HUES64 (cell line): ENCODE results near the gene STARD3NL.
"Not testable (repeated sequence)": the region's sequence is repeated elsewhere in the genome, so short reads cannot be mapped to it uniquely, and the experiment has no call there.

Experiments used
- H3K27ac ChIP-seq: 2 replicates; pipeline ENCODE4 v1.7.0; 2013; ENCODE audit warnings: low read depth, low read length, inconsistent platforms
- H3K27me3 ChIP-seq: 2 replicates; pipeline ENCODE4 v1.6.1; 2013; ENCODE audit warnings: mild to moderate bottlenecking, low read length; ENCODE audit not compliant: insufficient read depth
- H3K36me3 ChIP-seq: 2 replicates; pipeline ENCODE4 v1.6.1; 2013; ENCODE audit warnings: mild to moderate bottlenecking, low read length; ENCODE audit not compliant: insufficient read depth
- H3K4me1 ChIP-seq: 2 replicates; pipeline ENCODE4 v1.6.1; 2013; ENCODE audit warnings: mild to moderate bottlenecking, low read length, moderate library complexity; ENCODE audit not compliant: insufficient read depth
- H3K4me3 ChIP-seq: 2 replicates; pipeline ENCODE4 v1.5.1; 2013; ENCODE audit warnings: mild to moderate bottlenecking, low read length, moderate library complexity
- H3K9ac ChIP-seq: 2 replicates; pipeline ENCODE4 v1.6.1; 2013; ENCODE audit warnings: mild to moderate bottlenecking, low read depth, low read length
- H3K9me3 ChIP-seq: 2 replicates; pipeline ENCODE4 v1.6.1; 2013; ENCODE audit warnings: low read depth, low read length; ENCODE audit not compliant: insufficient read depth
- whole genome bisulfite sequencing: fragments of 150-250, 120-280 bp; methylation state at CpG from one replicate; pipeline ENCODE4 v1.1.7; 2013; ENCODE audit warnings: missing lambda C conversion rate; 5-methylcytosine and 5-hydroxymethylcytosine counted together

Gene STARD3NL

DNA sequence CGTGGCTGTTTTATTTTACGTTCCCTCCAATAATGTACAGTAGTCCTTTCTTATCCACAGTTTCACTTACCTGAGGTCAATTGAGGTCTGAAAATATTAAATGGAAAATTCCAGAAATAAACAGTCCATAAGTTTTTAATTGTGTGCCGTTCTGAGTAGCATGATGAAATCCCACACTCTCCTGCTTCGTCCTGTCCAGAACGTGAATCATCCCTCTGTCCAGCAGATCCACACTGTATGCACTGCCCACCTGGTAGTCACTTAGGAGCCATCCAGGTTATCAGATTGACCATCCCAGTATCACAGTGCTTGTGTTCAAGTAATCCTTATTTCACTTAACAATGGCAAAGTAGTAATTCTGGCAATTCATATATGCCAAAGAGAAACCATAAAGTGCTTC is 46.3 kb downstream of the STARD3NL start:
- Histone ChIP-seq H3K27me3 (no peaks in the 10 kb centered on the region), H3K9ac (no peak overlapping the region), H3K9me3 (no peaks in the 10 kb centered on the region), H3K36me3 (peaks cover 63% of the 10 kb centered on the region), H3K27ac (no peak overlapping the region), H3K4me1 (peaks cover 5% of the 10 kb centered on the region; the same call in 1 of the 2 replicates), H3K4me3 (no peak overlapping the region)
- WGBS, result 97% methylated on average over 3 of the region's 5 CpGs

DNA sequence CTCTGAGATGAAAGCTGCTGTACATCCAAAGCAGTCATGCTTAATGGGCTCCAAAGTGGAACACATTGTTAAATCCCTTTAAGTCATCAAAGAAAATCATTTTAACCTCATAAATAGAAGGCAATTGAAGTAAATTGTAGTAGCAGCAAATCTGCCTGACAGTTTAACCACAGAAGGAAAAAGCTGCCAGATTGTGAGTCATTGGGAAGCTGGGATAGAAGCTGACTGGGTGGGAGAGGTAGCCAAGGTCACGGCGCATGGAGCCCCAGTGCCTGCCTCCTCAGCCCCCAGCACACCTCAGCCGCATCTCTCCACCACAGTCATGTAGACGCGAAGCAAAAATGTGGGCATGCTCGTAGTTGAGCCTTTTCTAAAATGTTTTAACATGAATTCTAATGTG is 51.3 kb downstream of the STARD3NL start:
- no peaks in the 10 kb centered on the region for H3K9me3 ChIP-seq
- peaks cover 5% of the 10 kb centered on the region; the same call in 1 of the 2 replicates for H3K4me1 ChIP-seq
- WGBS, result 94% methylated on average over 6 of the region's 6 CpGs
- H3K4me3 ChIP-seq, result no peak overlapping the region
- H3K27ac ChIP-seq, result no peak overlapping the region
- H3K27me3 ChIP-seq, result no peaks in the 10 kb centered on the region
- peaks cover 32% of the 10 kb centered on the region for H3K36me3 ChIP-seq
- H3K9ac ChIP-seq, result no peak overlapping the region

DNA sequence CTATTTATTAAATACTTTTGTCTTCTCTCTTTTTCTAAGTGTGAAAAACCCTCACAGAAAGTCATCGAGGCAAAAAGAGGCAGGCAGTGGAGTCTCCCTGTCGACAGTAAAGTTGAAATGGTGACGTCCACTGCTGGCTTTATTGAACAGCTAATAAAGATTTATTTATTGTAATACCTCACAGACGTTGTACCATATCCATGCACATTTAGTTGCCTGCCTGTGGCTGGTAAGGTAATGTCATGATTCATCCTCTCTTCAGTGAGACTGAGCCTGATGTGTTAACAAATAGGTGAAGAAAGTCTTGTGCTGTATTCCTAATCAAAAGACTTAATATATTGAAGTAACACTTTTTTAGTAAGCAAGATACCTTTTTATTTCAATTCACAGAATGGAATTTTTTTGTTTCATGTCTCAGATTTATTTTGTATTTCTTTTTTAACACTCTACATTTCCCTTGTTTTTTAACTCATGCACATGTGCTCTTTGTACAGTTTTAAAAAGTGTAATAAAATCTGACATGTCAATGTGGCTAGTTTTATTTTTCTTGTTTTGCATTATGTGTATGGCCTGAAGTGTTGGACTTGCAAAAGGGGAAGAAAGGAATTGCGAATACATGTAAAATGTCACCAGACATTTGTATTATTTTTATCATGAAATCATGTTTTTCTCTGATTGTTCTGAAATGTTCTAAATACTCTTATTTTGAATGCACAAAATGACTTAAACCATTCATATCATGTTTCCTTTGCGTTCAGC is 52.0 kb downstream of the STARD3NL start:
- peaks cover 5% of the 10 kb centered on the region; the same call in 1 of the 2 replicates for H3K4me1 ChIP-seq
- 100% methylated on average over 3 of the region's 6 CpGs for WGBS
- H3K36me3 ChIP-seq, result peaks cover 26% of the 10 kb centered on the region
- H3K4me3 ChIP-seq, result no peak overlapping the region
- H3K9me3 ChIP-seq, result no peaks in the 10 kb centered on the region
- H3K27me3 ChIP-seq, result no peaks in the 10 kb centered on the region
- H3K27ac ChIP-seq, result no peak overlapping the region
- H3K9ac ChIP-seq, result no peak overlapping the region

DNA sequence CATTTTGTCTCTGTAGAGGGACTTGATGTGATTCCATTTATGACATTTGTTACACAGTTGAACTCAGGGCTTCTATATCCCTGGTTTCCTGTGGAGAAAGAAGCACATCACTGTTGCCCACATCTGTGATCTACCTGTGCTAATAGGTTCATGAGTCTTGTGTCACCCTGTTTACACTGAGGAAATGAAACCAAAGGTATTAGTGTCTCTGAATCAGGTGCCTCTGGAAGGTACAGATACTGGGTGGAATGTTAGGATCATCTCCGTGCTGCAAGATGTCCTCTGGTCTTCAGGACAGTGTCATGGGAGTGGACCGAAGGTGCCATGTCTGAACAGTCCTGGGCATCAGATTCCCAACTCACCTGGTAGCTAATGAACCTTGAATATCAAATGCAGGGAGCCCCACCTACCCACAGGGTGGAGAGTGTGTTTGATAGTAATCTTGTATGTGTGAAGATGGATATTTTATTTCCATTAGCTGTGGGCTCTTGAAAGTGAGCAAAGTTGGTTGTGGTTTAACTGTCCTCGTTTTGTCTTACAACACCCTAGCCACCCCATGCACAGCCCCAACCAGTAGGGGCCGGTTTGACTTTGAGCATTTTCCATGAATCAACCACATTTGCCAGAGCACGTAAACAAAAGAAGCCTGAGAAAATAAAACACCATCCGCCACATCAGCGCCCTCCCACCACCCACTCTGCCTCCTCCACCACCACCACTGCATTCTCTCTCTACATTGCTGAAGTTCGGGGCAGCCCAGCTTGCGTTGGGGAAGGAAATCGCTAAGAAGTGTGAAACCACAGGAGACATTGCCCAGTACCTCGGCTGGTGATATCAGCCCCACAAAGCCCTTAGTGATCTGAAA is 54.7 kb downstream of the STARD3NL start:
- H3K9ac ChIP-seq, result no peak overlapping the region
- peaks cover 5% of the 10 kb centered on the region; the same call in 1 of the 2 replicates for H3K4me1 ChIP-seq
- H3K27me3 ChIP-seq, result no peaks in the 10 kb centered on the region
- no peak overlapping the region for H3K4me3 ChIP-seq
- H3K9me3 ChIP-seq, result no peaks in the 10 kb centered on the region
- H3K27ac ChIP-seq, result no peak overlapping the region
- H3K36me3 ChIP-seq, result peaks cover 26% of the 10 kb centered on the region
- 90% methylated on average over 11 of the region's 11 CpGs for WGBS

DNA sequence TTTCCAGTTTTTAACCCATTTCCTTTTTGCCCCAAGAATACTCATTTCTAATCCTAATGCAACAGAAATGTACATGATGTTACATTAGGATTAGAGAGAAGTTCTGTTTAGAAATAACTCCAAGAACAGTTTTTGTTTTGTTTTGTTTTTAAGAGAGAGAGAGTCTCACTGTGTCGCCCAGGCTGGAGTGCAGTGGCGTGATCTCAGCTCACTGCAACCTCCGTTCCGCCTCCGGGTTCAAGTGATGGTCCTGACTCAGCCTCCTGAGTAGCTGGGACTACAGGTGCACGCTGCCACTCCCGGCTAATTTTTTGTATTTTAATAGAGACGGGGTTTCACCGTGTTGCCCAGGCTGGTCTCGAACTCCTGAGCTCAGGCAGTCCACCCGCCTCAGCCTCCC is 56.7 kb downstream of the STARD3NL start:
- WGBS, result 97% methylated on average over 11 of the region's 11 CpGs
- not testable (repeated sequence) for H3K9me3 ChIP-seq, H3K27me3 ChIP-seq, H3K4me1 ChIP-seq, H3K4me3 ChIP-seq, H3K36me3 ChIP-seq, H3K27ac ChIP-seq, H3K9ac ChIP-seq

DNA sequence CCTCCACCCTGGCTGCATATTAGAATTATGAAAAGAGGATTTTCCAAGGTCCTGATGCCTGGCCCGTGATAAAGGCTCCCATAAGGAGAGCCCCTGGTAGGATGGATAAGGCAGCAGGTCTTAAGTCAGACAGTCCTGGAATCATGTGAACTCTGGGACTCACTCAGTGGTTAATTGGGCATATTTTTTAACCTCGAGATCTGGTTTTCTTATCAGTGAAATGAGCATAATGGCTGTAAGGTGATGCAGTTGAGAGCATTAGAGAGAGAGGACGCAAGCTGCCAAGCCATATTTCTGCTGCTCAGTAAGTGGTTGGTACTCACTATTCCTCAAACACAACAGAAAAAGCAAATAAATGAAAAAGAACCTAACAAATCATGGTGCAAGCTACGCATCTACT is 57.6 kb downstream of the STARD3NL start:
- Histone ChIP-seq H3K27me3 (no peaks in the 10 kb centered on the region), H3K36me3 (0 out of 2 replicates have a peak, but pooled peaks cover under 1% of the 10 kb centered on the region), H3K4me1 (no peaks in the 10 kb centered on the region), H3K9me3 (no peaks in the 10 kb centered on the region), H3K4me3 (no peak overlapping the region), H3K27ac (no peak overlapping the region), H3K9ac (no peak overlapping the region)
- 90% methylated on average over 4 of the region's 4 CpGs for WGBS

DNA sequence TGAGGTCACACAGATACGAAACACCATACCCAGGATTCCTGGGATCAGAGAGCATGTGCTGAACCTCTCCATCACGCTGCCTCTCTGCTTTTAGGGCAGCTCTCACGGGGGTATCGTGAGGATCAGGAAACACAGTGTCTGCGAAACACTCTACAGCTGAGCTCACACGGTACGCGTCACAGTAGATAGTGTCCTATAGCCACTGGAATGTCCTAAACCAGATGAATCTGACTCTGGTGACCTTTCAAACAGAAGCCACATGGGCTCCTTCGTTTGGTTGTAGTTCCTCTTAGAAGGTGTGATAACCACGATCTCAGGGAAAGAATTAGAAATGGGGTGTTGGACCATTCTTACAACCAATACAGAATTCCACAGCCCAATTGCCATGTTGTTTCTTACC is 61.1 kb downstream of the STARD3NL start:
- WGBS, result 94% methylated on average over 9 of the region's 10 CpGs
- H3K36me3 ChIP-seq, H3K9me3 ChIP-seq, H3K4me1 ChIP-seq, H3K27me3 ChIP-seq, H3K4me3 ChIP-seq, H3K9ac ChIP-seq, H3K27ac ChIP-seq: not testable (repeated sequence)

DNA sequence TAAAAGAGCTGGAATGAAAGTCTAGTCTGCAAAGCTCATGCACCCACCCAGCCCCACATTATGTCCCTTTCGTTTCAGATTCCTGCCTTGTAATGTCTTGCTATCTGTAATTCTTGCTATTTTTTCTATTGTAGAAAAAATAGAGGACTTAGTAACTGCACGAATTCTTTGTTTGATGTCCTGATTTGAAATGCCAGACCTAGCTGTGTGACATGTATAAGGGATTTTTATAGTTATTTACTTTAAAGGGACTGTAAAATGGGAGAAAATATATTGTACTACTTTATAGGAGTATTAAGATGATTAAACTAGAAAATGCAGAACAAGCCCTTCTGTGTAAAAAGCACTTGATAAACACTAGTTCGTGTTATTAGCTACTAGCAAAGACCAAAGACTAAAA is 63.0 kb downstream of the STARD3NL start:
- H3K27ac ChIP-seq, result no peak overlapping the region
- 97% methylated on average over 3 of the region's 3 CpGs for WGBS
- no peaks in the 10 kb centered on the region for H3K9me3 ChIP-seq
- no peaks in the 10 kb centered on the region for H3K36me3 ChIP-seq
- no peaks in the 10 kb centered on the region for H3K4me1 ChIP-seq
- no peaks in the 10 kb centered on the region for H3K27me3 ChIP-seq
- no peak overlapping the region for H3K4me3 ChIP-seq
- H3K9ac ChIP-seq, result no peak overlapping the region

DNA sequence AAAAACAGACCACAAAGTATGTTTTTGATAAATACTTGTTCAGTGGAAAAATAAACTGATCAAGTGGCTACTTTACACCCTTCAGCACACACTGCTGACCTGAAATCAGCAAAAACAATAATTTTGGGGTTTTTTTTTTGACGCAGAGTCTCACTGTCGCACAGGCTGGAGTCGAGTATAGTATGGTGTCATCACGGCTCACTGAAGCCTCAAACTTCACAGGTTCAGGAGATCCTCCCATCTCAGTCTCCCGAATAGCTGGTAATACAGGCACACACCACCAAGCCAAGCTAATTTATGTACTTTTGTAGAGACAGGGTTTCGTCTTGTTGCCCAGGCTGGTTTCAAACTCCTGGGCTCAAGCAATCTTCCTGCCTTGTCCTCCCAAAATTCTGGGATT is 64.8 kb downstream of the STARD3NL start:
- no peaks in the 10 kb centered on the region for H3K27me3 ChIP-seq
- 97% methylated on average over 6 of the region's 6 CpGs for WGBS

DNA sequence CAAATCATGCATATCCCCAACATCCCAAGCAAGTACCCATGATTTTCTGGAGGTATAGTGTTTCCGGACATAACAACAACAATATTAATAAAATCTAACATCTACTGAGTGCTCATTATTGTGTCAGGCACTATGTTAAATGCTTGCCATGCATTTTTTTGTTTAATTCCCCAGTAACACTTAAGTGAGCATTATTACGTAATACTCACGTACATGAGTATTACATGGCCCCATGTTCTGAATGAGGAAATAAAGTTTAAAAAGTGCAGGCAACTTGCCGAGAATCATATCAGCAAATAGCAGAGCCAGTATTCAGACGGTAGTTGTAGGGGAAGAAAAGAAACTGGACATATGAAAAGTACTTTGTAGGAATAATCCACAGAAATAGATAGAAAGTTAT is 65.3 kb downstream of the STARD3NL start:
- not testable (repeated sequence) for H3K36me3 ChIP-seq, H3K27ac ChIP-seq, H3K4me3 ChIP-seq, H3K4me1 ChIP-seq, H3K9ac ChIP-seq, H3K27me3 ChIP-seq, H3K9me3 ChIP-seq
- 98% methylated on average over 5 of the region's 5 CpGs for whole genome bisulfite sequencing

More for the DNA sequence above, 64.8 kb downstream of the STARD3NL start:
- H3K9me3 ChIP-seq, result no peaks in the 10 kb centered on the region
- no peaks in the 10 kb centered on the region for H3K36me3 ChIP-seq
- no peak overlapping the region for H3K9ac ChIP-seq
- no peak overlapping the region for H3K27ac ChIP-seq
- H3K4me3 ChIP-seq, result no peak overlapping the region
- no peaks in the 10 kb centered on the region for H3K4me1 ChIP-seq

DNA sequence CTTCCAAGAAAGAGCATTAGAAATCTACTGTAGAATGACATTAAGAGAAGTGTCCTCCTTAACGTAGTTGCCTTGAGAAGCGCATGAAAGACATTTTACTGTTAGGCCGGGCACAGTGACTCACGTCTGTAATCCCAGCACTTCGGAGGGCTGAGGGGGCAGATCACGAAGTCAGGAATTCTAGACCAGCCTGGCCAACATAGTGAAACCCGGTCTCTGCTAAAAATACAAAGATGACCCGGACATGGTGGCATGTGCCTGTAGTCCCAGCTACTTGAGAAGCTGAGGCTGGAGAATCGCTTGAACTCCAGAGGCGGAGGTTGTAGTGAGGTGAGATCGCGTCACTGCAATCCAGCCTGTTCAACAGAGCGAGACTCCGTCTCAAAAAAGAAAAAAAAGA is 66.5 kb downstream of the STARD3NL start:
- no peak overlapping the region for H3K9ac ChIP-seq
- no peaks in the 10 kb centered on the region for H3K9me3 ChIP-seq
- no peaks in the 10 kb centered on the region for H3K4me1 ChIP-seq
- H3K36me3 ChIP-seq, result no peaks in the 10 kb centered on the region
- 91% methylated on average over 14 of the region's 14 CpGs for WGBS
- no peaks in the 10 kb centered on the region for H3K27me3 ChIP-seq
- no peak overlapping the region for H3K4me3 ChIP-seq
- H3K27ac ChIP-seq, result no peak overlapping the region
